HFFc6 (cell line): Measurements from ENCODE around the gene GPR179. TPM values are rescaled to one million over a fixed set of nuclear protein-coding genes. Genes with fewer than 3 reads are reported as not detected.

Experiments used
- DNase-seq: peaks from one replicate; pipeline ENCODE4 v3.0.0-alpha.2; 2018
- H3K27ac Mint-ChIP-seq: 2 replicates; pipeline ENCODE4 v1.8.0; 2020; ENCODE audit warnings: mild to moderate bottlenecking, mixed read lengths
- H3K27me3 Mint-ChIP-seq: 2 replicates; pipeline ENCODE4 v1.8.0; 2021; ENCODE audit warnings: mild to moderate bottlenecking, moderate library complexity, mixed read lengths; ENCODE audit not compliant: insufficient read depth
- H3K36me3 Mint-ChIP-seq: 2 replicates; pipeline ENCODE4 v1.8.0; 2021; ENCODE audit warnings: low read depth, mixed read lengths
- H3K4me1 Mint-ChIP-seq: 2 replicates; pipeline ENCODE4 v1.8.0; 2020; ENCODE audit warnings: low read depth, mixed read lengths
- H3K4me3 Mint-ChIP-seq: 2 replicates; pipeline ENCODE4 v1.8.0; 2020; ENCODE audit warnings: mild to moderate bottlenecking, moderate library complexity, mixed read lengths
- H3K9me3 Mint-ChIP-seq: 2 replicates; pipeline ENCODE4 v1.8.0; 2020; ENCODE audit warnings: mild to moderate bottlenecking, mixed read lengths
- CTCF ChIP-seq: fragments of 200-600 bp; sonication (generic); IDR thresholded peaks from 2 replicates; pipeline ENCODE4 v1.5.0; 2021; ENCODE audit warnings: antibody characterized with exemption, mild to moderate bottlenecking
- long read RNA-seq: library from polyadenylated mRNA; unstranded; transcript quantifications from one replicate; pipeline ENCODE4 v2.0.0, GENCODE V29; 2019
- total RNA-seq, 6 experiments: library from RNA; stranded (reverse); fragmentation: NEBNext Ultra II Directional; extraction: Animal tissue kit (Norgen Biotek cat#: 25700); gene quantifications; 2 replicates in 1 of 6; 3 replicates in 5 of 6; pipeline ENCODE4 v1.2.3, GENCODE V29; 2021

GPR179 gene
- total RNA-seq = not detected
- long read RNA-seq = 0 reads

GRCh38 chr17:38343608-38344419, at the start of gene GPR179:
Gene GPR179 (minus strand): TSS chr17:38343956. CDS start chr17:38343789, 167 bp downstream.
- Mint-ChIP-seq H3K9me3 (no peaks in the 10 kb centered on the region), H3K27ac (no peak within 1 kb of the TSS), H3K27me3 (peaks cover 20% of the 10 kb centered on the region), H3K4me1 (peaks cover 1% of the 10 kb centered on the region), H3K36me3 (no peaks in the 10 kb centered on the region), H3K4me3 (no peak within 1 kb of the TSS)
- no peak for DNase-seq
- TF ChIP-seq CTCF = no peak

- no peak overlapping the region for H3K27ac Mint-ChIP-seq
- no peak for DNase-seq
- no peak overlapping the region for H3K4me3 Mint-ChIP-seq
- no peaks in the 10 kb centered on the region for H3K4me1 Mint-ChIP-seq
- peaks cover 3% of the 10 kb centered on the region for H3K36me3 Mint-ChIP-seq
- H3K9me3 Mint-ChIP-seq = no peaks in the 10 kb centered on the region
- no peaks in the 10 kb centered on the region for H3K27me3 Mint-ChIP-seq
- no peak for TF ChIP-seq CTCF
Observed at GRCh38 chr17:38379448-38379847, 35.7 kb upstream of the GPR179 start.

- peaks cover 30% of the 10 kb centered on the region for H3K36me3 Mint-ChIP-seq
- peaks cover 8% of the 10 kb centered on the region; the same call in 1 of the 2 replicates for H3K4me1 Mint-ChIP-seq
- H3K27ac Mint-ChIP-seq = no peak overlapping the region
- no peaks in the 10 kb centered on the region for H3K9me3 Mint-ChIP-seq
- H3K27me3 Mint-ChIP-seq = peaks cover 3% of the 10 kb centered on the region; the same call in 1 of the 2 replicates
- no peak overlapping the region for H3K4me3 Mint-ChIP-seq
- no peak for TF ChIP-seq CTCF
- DNase-seq = no peak
Observed at GRCh38 chr17:38369124-38369886, 25.5 kb upstream of the GPR179 start.

GRCh38 chr17:38364741-38365140, 21.0 kb upstream of the GPR179 start:
- Mint-ChIP-seq H3K27me3 (peaks cover 3% of the 10 kb centered on the region; the same call in 1 of the 2 replicates), H3K27ac (no peak overlapping the region), H3K4me1 (peaks cover 28% of the 10 kb centered on the region), H3K4me3 (no peak overlapping the region), H3K36me3 (peaks cover 15% of the 10 kb centered on the region), H3K9me3 (no peaks in the 10 kb centered on the region)
- no peak for DNase-seq
- no peak for TF ChIP-seq CTCF

GRCh38 chr17:38363016-38363415, 19.3 kb upstream of the GPR179 start:
- Mint-ChIP-seq H3K36me3 (peaks cover 4% of the 10 kb centered on the region; the same call in 1 of the 2 replicates), H3K27me3 (peaks cover 3% of the 10 kb centered on the region; the same call in 1 of the 2 replicates), H3K27ac (no peak overlapping the region), H3K4me1 (peaks cover 43% of the 10 kb centered on the region), H3K4me3 (no peak overlapping the region), H3K9me3 (no peaks in the 10 kb centered on the region)
- no peak for DNase-seq
- TF ChIP-seq CTCF = no peak
